H4 (cell line): Measurements from ENCODE around the gene BCL2L13. TPM values are rescaled to one million over a fixed set of nuclear protein-coding genes. Genes with fewer than 3 reads are reported as not detected.

Source experiments
- DNase-seq: peaks from one replicate; pipeline ENCODE4 v3.0.0-alpha.2; 2015; ENCODE audit warnings: low spot score
- total RNA-seq: library from RNA; depleted of rRNA; stranded (reverse); fragments of >200 nt; shearing (Covaris generic); gene quantifications from 2 replicates; pipeline ENCODE4 v1.2.3, GENCODE V29; 2014; rRNA removed

The BCL2L13 gene
- total RNA-seq, 1 experiment from 2014 or later, result 51.1 TPM

DNA sequence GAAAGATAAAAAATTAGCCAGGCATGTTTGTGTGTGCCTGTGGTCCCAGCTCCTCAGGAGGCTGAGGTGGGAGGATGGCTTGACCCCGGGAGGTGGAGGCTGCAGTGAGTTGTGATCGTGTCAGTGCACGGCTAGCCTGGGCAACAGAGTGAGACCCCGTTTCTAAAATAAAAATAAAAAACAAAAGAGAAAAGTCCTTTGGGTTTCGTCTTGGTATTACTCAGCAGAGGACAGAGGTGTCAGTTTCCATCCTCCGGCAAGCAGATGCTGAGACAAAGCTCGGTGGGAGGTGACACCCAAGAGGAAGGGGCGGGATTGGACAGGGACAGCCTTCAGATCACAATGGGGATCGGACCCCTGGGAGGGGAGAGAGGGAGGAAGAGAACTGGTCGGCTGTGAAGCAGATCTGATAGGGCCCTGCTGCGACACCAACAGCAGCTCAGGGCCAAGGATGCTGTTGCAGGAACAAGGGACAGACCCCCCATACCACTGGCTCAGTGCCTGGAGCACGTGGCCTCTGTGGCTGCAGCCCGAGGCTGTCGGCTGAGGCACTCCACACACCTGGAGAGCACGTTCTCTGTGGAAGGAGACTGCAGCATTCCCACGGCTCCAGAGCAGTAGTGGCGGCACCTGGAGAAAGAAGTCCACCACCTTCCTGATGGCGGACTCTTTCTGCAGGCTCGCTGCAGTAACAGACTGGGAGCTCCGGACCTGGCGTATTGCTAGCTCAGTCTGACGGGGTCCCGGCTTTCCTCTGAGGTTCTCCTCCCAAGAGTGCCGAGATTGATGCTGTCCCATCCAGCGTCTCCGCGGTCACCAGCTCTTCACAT lies 140.9 kb downstream of the BCL2L13 start:
- DNase-seq, result no peak

DNA sequence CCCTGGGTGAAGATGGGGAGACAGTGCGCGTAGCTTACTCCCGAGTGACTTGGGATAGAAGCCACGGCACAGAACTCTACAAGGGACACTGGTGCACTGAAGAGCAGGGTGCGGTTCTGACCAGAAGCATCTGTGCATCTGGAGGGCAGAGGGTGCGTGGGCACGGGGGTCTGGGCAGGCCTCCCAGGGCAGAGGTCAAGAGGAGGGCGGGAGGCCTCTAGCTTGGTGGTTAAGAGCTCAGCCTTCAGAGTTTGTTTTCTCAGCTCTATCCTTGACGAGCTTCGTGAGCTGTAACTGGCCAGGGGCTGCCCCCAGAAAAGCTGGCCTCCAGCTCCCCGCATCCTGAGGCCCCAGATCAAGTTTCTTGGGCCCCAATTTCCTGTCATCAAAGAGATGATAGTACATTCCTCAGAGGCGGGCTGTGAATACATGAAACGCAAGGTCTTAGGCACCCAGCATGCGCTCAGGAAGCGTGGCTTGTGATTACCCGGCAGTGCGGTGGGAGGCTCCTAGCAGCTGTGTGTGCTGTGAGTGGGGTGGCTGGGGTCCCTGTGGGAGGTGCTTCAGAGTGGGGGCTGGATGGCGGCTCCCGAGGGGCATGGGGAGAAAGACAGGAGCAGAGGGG lies 141.7 kb downstream of the BCL2L13 start:
- no peak for DNase-seq

Other genes starting within 250 kb of the BCL2L13 start
- gene SLC25A18, start 75.3 kb upstream of the BCL2L13 start, total RNA-seq, result 0.41 and 1.0 TPM in 2 replicates
- 93.4 and 125 TPM in 2 replicates for gene ATP6V1E1, start 10.0 kb upstream of the BCL2L13 start, total RNA-seq
- gene BID, start 135.7 kb downstream of the BCL2L13 start, total RNA-seq, result 56.2 and 58.6 TPM in 2 replicates